ENCODE measurements around the gene MCUR1.

- TF ChIP-seq CTCF (IDR thresholded peaks at IDR 0.05), result no peak
- TF ChIP-seq EZH2 (IDR thresholded peaks at IDR 0.05; ENCODE audit: borderline replicate concordance, insufficient read depth, low read depth, low read length, poor library complexity, severe bottlenecking), result no peak
These were observed 33.1 kb upstream of the MCUR1 start for GRCh38 chr6:13847326-13848050.
